Endothelial cell of umbilical vein (primary cell): ENCODE results near the gene PLB1. TPM values are rescaled to one million over a fixed set of nuclear protein-coding genes. Genes with fewer than 3 reads are reported as not detected.

Experiments
- BruUV-seq: library from RNA; stranded (reverse); fragments of 400-500 nt; replicated peaks from 2 replicates; lab custom pipeline; 2021; lab: Mats Ljungman, UMichigan
- CTCF ChIA-PET: fragments of 300-600, 350-600 bp; sonication (Branson Sonifier 250); formaldehyde crosslinking; loops from one replicate; lab custom pipeline; 2021; ENCODE audit warnings: antibody characterized with exemption, inconsistent platforms; lab: Charles Lee
- POLR2A ChIA-PET: fragments of 300-600, 350-600 bp; sonication (Branson Sonifier 250); formaldehyde crosslinking; loops from one replicate; lab custom pipeline; 2021; ENCODE audit warnings: antibody characterized with exemption, inconsistent platforms; lab: Charles Lee
- DNase-seq: peaks from one replicate; pipeline ENCODE4 v3.0.0-alpha.2; 2011; ENCODE audit warnings: low read depth, low spot score
- FAIRE-seq: peaks from 2 replicates; lab custom pipeline; 2011; peaks lifted over from hg19 to GRCh38; lab: Jason Lieb, UNC
- H2AFZ ChIP-seq: 2 replicates; pipeline ENCODE4 v1.6.0; 2012; ENCODE audit warnings: low read depth, low read length, control low read depth, inconsistent platforms
- H3K27ac ChIP-seq: 2 replicates; pipeline ENCODE4 v1.5.1; 2011; ENCODE audit warnings: low read depth, mild to moderate bottlenecking, control low read depth, low read length, moderate library complexity; ENCODE audit not compliant: insufficient read depth
- H3K27me3 ChIP-seq, 2 experiments: 2 replicates each; pipeline versions ENCODE4 v1.6.0 to v1.6.1; 2011; ENCODE audit warnings: low read length in 2 of 2, mixed read lengths in 1 of 2; ENCODE audit not compliant: control insufficient read depth in 2 of 2, insufficient read depth in 2 of 2
- H3K36me3 ChIP-seq, 2 experiments: 2 replicates in 1 of 2; 3 replicates in 1 of 2; pipeline ENCODE4 v1.5.1; 2011; ENCODE audit warnings: low read length in 2 of 2, mild to moderate bottlenecking in 1 of 2, moderate library complexity in 1 of 2; ENCODE audit not compliant: control insufficient read depth in 2 of 2, insufficient read depth in 2 of 2; ENCODE audit errors: extremely low read depth in 1 of 2
- H3K4me1 ChIP-seq: 3 replicates; pipeline ENCODE4 v1.5.1; 2011; ENCODE audit warnings: mild to moderate bottlenecking, low read length; ENCODE audit not compliant: control insufficient read depth, insufficient read depth; ENCODE audit errors: extremely low read depth
- H3K4me2 ChIP-seq: 2 replicates; pipeline ENCODE4 v1.6.1; 2011; ENCODE audit warnings: low read length, control low read depth, mixed read lengths; ENCODE audit not compliant: insufficient read depth
- H3K4me3 ChIP-seq, 3 experiments: fragments of 200-600 bp in 1 of 3; sonication (generic), shearing (Covaris generic) in 1 of 3; replicated peaks in 1 of 3; 2 replicates each; pipeline ENCODE4 v1.5.1; 2011 to 2016; ENCODE audit warnings: control low read depth in 3 of 3, low read length in 3 of 3, mild to moderate bottlenecking in 2 of 3, inconsistent platforms in 1 of 3, low read depth in 1 of 3, moderate library complexity in 1 of 3; ENCODE audit not compliant: insufficient read depth in 1 of 3
- H3K79me2 ChIP-seq: 2 replicates; pipeline ENCODE4 v1.6.0; 2012; ENCODE audit warnings: low read length, inconsistent platforms; ENCODE audit not compliant: control insufficient read depth, insufficient read depth
- H3K9ac ChIP-seq: replicated peaks from 2 replicates; pipeline ENCODE3; 2011; ENCODE audit warnings: low read length, control low read depth; ENCODE audit not compliant: insufficient read depth; ENCODE audit errors: extremely low read depth
- H3K9me1 ChIP-seq: replicated peaks from 3 replicates; pipeline ENCODE4 v1.6.0; 2011; ENCODE audit warnings: mild to moderate bottlenecking, low read length; ENCODE audit not compliant: control insufficient read depth, insufficient read depth; ENCODE audit errors: extremely low read depth
- H3K9me3 ChIP-seq: replicated peaks from 2 replicates; pipeline ENCODE4 v1.5.1; 2012; ENCODE audit warnings: low read length, inconsistent platforms; ENCODE audit not compliant: control insufficient read depth, insufficient read depth
- H4K20me1 ChIP-seq: replicated peaks from 2 replicates; pipeline ENCODE3; 2011; ENCODE audit warnings: mild to moderate bottlenecking, low read length; ENCODE audit not compliant: control insufficient read depth, insufficient read depth; ENCODE audit errors: extremely low read depth
- EZH2 ChIP-seq: IDR thresholded peaks from 2 replicates; pipeline ENCODE4 v1.6.1; 2012; ENCODE audit warnings: borderline replicate concordance, low read depth, mild to moderate bottlenecking, moderate library complexity, low read length, inconsistent platforms; ENCODE audit not compliant: severe bottlenecking
- FOS ChIP-seq: IDR thresholded peaks from 2 replicates; pipeline ENCODE4 v1.6.1; 2011; ENCODE audit warnings: mild to moderate bottlenecking, low read length, moderate library complexity, borderline replicate concordance; ENCODE audit not compliant: insufficient read depth
- GATA2 ChIP-seq: IDR thresholded peaks from 2 replicates; pipeline ENCODE4 v1.7.0; 2011; ENCODE audit warnings: low read depth, mild to moderate bottlenecking, moderate library complexity, mixed read lengths, low read length; ENCODE audit not compliant: insufficient read length, insufficient read depth
- JUN ChIP-seq: IDR thresholded peaks from 2 replicates; pipeline ENCODE4 v1.6.1; 2011; ENCODE audit warnings: borderline replicate concordance, low read depth; ENCODE audit not compliant: insufficient read length, insufficient read depth
- MYC ChIP-seq: IDR thresholded peaks from one replicate; pipeline ENCODE4 v1.6.1; 2011; ENCODE audit warnings: mild to moderate bottlenecking, low read depth, low read length
- POLR2A ChIP-seq: IDR thresholded peaks from 2 replicates; pipeline ENCODE4 v1.6.1; 2012; ENCODE audit warnings: low read depth, mild to moderate bottlenecking, control low read depth, low read length
- POLR2AphosphoS5 ChIP-seq: IDR thresholded peaks from 2 replicates; pipeline ENCODE4 v1.6.1; 2012; ENCODE audit warnings: low read depth, mild to moderate bottlenecking, control low read depth, low read length, moderate library complexity; ENCODE audit not compliant: insufficient read depth
- dilution Hi-C: fragments of 300-500 bp; cut with MboI; formaldehyde crosslinking; loops from one replicate; pipeline ENCODE4 v1.15.0; 2019; ENCODE audit warnings: low sequenced_read_pairs; ENCODE audit not compliant: extremely low pct_ligation_motif_present
- intact Hi-C: fragments of 100-400 bp; cut with micrococcal nuclease; formaldehyde crosslinking; loops from one replicate; pipeline ENCODE4 v1.10.0; 2022
- polyA plus RNA-seq, 4 experiments: library from polyadenylated mRNA; depleted of rRNA in 3 of 4; stranded (reverse) in 3 of 4; unstranded in 1 of 4; fragments of >200 nt; gene quantifications; 2 replicates each; pipeline versions ENCODE4 v1.2.1 to v1.2.3, GENCODE V29; 2011 to 2012; ENCODE audit warnings: missing spikeins in 1 of 4
- total RNA-seq: library from RNA; stranded (reverse); gene quantifications from 2 replicates; pipeline ENCODE4 v1.2.3, GENCODE V29; 2021
- TF ChIP-seq, protein P1 (sequence below): IDR thresholded peaks from 2 replicates; pipeline ENCODE4 v1.6.1; 2011; ENCODE audit not compliant: insufficient read depth, insufficient read length
- TF ChIP-seq, protein P2 (sequence below), 2 donors: IDR thresholded peaks; 1 replicate in 1 of 2; 2 replicates in 1 of 2; pipeline ENCODE4 v1.5.1; 2011; ENCODE audit warnings: low read length in 2 of 2, mild to moderate bottlenecking in 2 of 2, moderate library complexity in 2 of 2, control low read depth in 1 of 2, inconsistent platforms in 1 of 2, low read depth in 1 of 2; ENCODE audit not compliant: insufficient read depth in 1 of 2; ENCODE audit errors: extremely low read depth in 1 of 2

The PLB1 gene
- total and polyA plus RNA-seq, 2 donors (not counting 3 experiments of a cell fraction or from before 2014, with no cell fraction given) = 0.75 to 0.80 TPM

DNA sequence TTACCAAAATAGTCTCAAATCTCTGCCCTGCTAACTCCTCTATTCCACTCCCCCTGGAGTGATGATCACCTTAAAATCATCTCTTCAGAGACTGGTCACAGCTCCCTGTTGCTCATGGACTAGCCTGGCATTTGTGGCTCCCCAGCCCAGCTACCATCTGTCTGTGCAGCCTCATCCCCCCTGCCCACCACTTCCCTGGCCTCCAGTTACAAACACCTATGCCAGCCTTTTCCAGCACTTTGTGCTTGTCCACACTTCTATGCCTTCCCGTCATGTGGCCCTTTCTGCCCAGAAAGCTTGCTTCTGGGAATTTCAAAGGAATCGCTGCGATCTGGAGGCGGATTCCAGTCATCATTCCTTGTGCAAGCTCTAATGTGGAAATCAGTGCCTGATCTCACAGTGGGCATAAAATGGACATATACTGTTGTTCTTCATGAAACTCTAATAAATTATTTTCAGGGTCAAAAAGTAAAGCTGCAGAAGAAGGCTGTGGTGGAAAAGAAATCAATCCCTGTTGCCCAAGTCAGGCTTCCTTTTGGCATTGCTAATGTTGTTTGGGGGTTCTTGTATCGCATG, 19.4 kb downstream of the PLB1 start:
- intact Hi-C loops (no loop called here), dilution Hi-C loops (no loop called here)
- no peak overlapping the region for H3K27ac ChIP-seq
- no peaks in the 10 kb centered on the region for H3K36me3 ChIP-seq
- H4K20me1 ChIP-seq = no peaks in the 10 kb centered on the region
- CTCF ChIA-PET = no interaction called here
- H3K9ac ChIP-seq = no peak overlapping the region
- TF ChIP-seq GATA2 (no peak), MYC (no peak), JUN (no peak), POLR2AphosphoS5 (no peak), FOS (no peak), EZH2 (no peak), POLR2A (no peak)
- TF ChIP-seq, protein P1, sequence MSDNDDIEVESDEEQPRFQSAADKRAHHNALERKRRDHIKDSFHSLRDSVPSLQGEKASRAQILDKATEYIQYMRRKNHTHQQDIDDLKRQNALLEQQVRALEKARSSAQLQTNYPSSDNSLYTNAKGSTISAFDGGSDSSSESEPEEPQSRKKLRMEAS = no peak
- TF ChIP-seq, protein P2, sequence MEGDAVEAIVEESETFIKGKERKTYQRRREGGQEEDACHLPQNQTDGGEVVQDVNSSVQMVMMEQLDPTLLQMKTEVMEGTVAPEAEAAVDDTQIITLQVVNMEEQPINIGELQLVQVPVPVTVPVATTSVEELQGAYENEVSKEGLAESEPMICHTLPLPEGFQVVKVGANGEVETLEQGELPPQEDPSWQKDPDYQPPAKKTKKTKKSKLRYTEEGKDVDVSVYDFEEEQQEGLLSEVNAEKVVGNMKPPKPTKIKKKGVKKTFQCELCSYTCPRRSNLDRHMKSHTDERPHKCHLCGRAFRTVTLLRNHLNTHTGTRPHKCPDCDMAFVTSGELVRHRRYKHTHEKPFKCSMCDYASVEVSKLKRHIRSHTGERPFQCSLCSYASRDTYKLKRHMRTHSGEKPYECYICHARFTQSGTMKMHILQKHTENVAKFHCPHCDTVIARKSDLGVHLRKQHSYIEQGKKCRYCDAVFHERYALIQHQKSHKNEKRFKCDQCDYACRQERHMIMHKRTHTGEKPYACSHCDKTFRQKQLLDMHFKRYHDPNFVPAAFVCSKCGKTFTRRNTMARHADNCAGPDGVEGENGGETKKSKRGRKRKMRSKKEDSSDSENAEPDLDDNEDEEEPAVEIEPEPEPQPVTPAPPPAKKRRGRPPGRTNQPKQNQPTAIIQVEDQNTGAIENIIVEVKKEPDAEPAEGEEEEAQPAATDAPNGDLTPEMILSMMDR (IDR thresholded peaks at IDR 0.05; ENCODE audit: extremely low read depth in 1 of 2, insufficient read depth in 1 of 2, low read depth in 1 of 2, low read length in 2 of 2) = no peak
- no peaks in the 10 kb centered on the region for H3K9me3 ChIP-seq
- H3K27me3 ChIP-seq = peaks cover 36 to 55% of the 10 kb centered on the region in 2 experiments
- no peaks in the 10 kb centered on the region for H3K4me1 ChIP-seq
- H3K4me2 ChIP-seq = no peak overlapping the region
- BruUV-seq = no TSS peak
- no peak overlapping the region for H3K4me3 ChIP-seq
- POLR2A ChIA-PET = no interaction called here
- DNase-seq (no peak), FAIRE-seq (no peak)
- no peak overlapping the region for H2AFZ ChIP-seq
- no peaks in the 10 kb centered on the region for H3K9me1 ChIP-seq
- no peaks in the 10 kb centered on the region for H3K79me2 ChIP-seq
